AG04450 (cell line): ENCODE data around the gene LRRC10B. TPM values are rescaled to one million over a fixed set of nuclear protein-coding genes. Genes with fewer than 3 reads are reported as not detected.
A peak's percentile ranks its signal among the peaks of the same experiment; 100 is the strongest.

Experiments used
- CTCF ChIA-PET: fragments of 300-600, 350-600 bp; formaldehyde crosslinking; extraction: SDS; loops from one replicate; lab custom pipeline; 2022; ENCODE audit warnings: antibody characterized with exemption, inconsistent platforms; lab: Charles Lee
- POLR2A ChIA-PET: fragments of 350-600 bp; formaldehyde crosslinking; extraction: SDS; loops from one replicate; lab custom pipeline; 2021; ENCODE audit warnings: antibody characterized with exemption, inconsistent platforms; lab: Yijun Ruan, JAX
- DNase-seq: peaks from one replicate; pipeline ENCODE4 v3.0.0-alpha.2; 2011; ENCODE audit warnings: low read depth, low spot score
- H3K27ac ChIP-seq: one replicate; pipeline ENCODE4 v1.5.1; 2012; ENCODE audit warnings: low read depth, low read length, control low read depth
- H3K27me3 ChIP-seq: one replicate; pipeline ENCODE4 v1.6.0; 2012; ENCODE audit warnings: low read length; ENCODE audit not compliant: control insufficient read depth, insufficient read depth
- H3K4me3 ChIP-seq: 2 replicates; pipeline ENCODE4 v1.5.1; 2011; ENCODE audit warnings: mild to moderate bottlenecking, low read depth, low read length, control low read depth
- H3K9me3 ChIP-seq: 2 replicates; pipeline ENCODE4 v1.5.1; 2012; ENCODE audit warnings: low read length; ENCODE audit not compliant: control insufficient read depth, insufficient read depth
- polyA plus RNA-seq: library from polyadenylated mRNA; depleted of rRNA; stranded (reverse); fragments of >200 nt; gene quantifications from 2 replicates; pipeline ENCODE4 v1.2.3, GENCODE V29; 2011
- TF ChIP-seq, protein P1 (sequence below): IDR thresholded peaks from 2 replicates; pipeline ENCODE4 v1.5.1; 2011; ENCODE audit warnings: low read depth, low read length, control low read depth, inconsistent platforms

LRRC10B gene
- polyA plus RNA-seq, 1 experiment = not detected

DNA sequence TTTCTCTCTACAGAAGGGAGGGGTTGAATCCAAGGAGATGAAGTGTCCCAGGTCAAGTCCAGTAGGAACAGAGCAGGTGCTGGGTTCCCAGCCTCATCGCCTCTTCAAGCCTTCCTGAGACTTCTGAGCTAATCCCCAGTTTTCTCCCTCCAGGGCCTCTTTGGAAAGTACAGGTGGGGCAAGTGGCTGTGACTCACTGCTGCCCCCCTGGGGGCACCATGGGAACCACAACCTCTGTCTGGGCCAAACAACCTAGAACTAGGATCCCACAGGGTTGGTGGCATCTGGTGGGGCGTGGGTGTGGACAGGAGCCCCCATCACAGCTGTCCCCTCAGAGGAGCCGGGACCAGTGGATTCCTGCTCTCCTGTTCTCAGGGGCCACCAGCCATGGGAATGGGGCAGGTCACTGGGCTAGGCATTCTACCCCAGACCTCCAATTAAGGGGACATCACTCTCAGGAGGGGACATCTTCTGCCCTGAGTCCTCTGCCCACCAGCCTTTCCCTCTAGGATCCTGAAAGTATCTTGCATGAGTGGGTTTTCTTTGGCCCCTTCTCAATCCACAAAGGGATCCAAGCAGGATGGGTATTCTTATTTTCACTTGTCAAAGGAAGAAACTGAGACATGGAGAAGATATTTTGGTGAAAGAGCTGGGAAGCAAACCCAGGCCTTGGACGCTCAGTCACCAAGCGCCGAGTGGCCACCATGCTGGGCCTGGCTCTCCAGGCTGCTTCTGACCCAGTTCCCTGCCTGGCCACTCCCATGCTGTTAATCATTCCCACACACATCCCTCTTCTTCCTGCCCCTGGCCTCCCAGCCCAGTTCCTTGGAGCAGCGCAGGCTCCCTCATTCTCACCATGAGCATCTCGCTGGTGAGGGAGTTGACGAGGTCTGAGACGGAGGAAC lies 23.8 kb downstream of the LRRC10B start:
- POLR2A ChIA-PET = no interaction called here

DNA sequence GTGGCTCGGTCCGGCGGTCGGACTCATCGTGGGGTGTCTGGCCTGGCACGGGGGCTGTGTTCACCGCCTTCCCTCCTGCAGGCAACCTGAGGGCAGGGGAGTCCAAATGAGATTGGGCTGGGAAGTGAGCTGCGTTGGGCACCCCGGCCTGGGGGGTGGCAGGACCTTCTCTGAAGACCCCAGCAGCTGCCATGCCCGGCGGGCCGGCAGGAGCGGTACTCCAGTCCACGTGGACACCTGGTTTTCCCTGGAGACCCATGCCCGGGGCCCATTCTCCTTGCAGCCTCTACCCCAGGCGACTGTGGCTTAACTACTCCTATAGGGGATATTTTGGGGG lies 24.5 kb downstream of the LRRC10B start:
- Histone ChIP-seq H3K9me3 (no peaks in the 10 kb centered on the region; the same call in 1 of the 2 replicates), H3K27ac (no peak overlapping the region), H3K27me3 (peaks cover 75% of the 10 kb centered on the region), H3K4me3 (no peak overlapping the region)
- no peak for DNase-seq
- POLR2A ChIA-PET = no interaction called here
- TF ChIP-seq, protein P1, sequence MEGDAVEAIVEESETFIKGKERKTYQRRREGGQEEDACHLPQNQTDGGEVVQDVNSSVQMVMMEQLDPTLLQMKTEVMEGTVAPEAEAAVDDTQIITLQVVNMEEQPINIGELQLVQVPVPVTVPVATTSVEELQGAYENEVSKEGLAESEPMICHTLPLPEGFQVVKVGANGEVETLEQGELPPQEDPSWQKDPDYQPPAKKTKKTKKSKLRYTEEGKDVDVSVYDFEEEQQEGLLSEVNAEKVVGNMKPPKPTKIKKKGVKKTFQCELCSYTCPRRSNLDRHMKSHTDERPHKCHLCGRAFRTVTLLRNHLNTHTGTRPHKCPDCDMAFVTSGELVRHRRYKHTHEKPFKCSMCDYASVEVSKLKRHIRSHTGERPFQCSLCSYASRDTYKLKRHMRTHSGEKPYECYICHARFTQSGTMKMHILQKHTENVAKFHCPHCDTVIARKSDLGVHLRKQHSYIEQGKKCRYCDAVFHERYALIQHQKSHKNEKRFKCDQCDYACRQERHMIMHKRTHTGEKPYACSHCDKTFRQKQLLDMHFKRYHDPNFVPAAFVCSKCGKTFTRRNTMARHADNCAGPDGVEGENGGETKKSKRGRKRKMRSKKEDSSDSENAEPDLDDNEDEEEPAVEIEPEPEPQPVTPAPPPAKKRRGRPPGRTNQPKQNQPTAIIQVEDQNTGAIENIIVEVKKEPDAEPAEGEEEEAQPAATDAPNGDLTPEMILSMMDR = no peak
- CTCF ChIA-PET = interaction anchor here (0.6 to 1.5 kb wide), 3 partner anchors 12 to 95 kb away, joined by 3 to 11 read pairs (median 3); no protein-coding TSS in a partner anchor

More for the DNA sequence above, 23.8 kb downstream of the LRRC10B start:
- TF ChIP-seq, protein P1 = peak; percentile 77
- CTCF ChIA-PET = interaction anchor here (0.6 to 1.6 kb wide), 12 partner anchors 12 to 156 kb away, joined by 3 to 11 read pairs (median 5); a partner anchor contains a TSS
- Histone ChIP-seq H3K4me3 (no peak overlapping the region), H3K27me3 (peaks cover 80% of the 10 kb centered on the region), H3K9me3 (no peaks in the 10 kb centered on the region; the same call in 1 of the 2 replicates), H3K27ac (no peak overlapping the region)
- no peak for DNase-seq

DNA sequence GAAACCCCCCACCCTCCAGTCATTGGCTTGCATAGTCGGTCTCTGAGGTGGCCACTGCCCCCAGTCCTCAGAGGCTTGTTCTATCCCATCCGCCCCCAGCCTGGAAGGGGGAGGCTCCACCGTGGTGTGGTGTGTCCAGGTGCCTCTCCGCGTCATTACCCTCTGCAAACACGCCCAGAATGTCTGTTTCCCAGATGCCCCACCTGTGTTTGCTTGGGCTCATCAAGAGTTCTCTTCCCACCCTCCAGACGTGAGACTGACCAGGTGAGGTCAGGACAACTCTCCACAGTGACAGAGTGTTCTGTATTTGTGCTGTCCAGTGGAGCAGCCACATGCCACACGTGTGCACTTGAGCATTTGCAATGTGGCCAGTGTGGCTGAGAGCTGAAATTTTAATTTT lies 24.9 kb downstream of the LRRC10B start:
- H3K9me3 ChIP-seq = no peaks in the 10 kb centered on the region; the same call in 1 of the 2 replicates
- CTCF ChIA-PET = interaction anchor here (0.9 to 1.3 kb wide), 2 partner anchors 55 to 83 kb away, joined by 3 read pairs; no protein-coding TSS in a partner anchor
- no peak overlapping the region for H3K4me3 ChIP-seq
- TF ChIP-seq, protein P1 = no peak
- DNase-seq = no peak
- H3K27ac ChIP-seq = no peak overlapping the region
- POLR2A ChIA-PET = no interaction called here
- peaks cover 72% of the 10 kb centered on the region for H3K27me3 ChIP-seq

DNA sequence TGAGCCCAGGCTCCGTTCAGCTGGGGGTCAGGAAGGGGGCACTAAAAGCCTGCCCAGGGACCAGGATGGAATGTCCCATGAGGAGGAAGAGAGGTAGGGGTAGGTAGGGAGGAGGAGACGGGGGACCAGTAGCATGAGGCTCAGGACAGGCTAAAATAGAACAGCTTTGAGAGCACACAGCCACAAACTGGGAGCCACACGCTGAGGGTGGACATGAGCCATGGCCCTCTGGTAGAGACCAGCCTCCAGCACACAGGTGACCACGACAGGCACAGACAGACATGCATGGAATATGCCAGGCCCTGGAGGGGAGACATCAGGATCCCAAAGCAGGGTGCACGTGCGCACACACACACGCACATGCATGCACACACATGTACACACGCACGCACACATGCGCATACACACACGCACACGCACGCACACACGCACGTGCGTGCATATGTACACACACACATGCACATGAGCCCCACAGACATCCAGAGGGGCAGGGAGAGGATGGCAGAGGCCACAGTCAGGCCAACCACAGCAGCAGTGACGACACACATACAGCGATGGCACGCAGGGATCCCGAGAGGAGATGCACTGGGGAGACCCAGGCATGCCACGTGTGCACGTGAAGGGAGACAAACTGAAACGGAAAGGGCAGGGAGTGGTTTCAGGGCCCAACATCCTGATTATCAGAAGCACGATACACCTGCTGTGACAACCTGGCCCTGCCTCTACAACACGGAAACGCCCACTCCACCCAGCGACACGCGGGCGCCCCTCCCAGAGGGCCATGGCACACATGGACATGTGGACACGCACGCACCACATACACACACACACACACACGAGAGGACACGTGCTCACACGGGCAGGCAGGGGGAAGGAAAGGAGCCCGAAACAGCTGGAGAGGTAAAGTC lies 25.7 kb downstream of the LRRC10B start:
- no peak overlapping the region for H3K27ac ChIP-seq
- no peaks in the 10 kb centered on the region; the same call in 1 of the 2 replicates for H3K9me3 ChIP-seq
- ChIA-PET POLR2A (no interaction called here), CTCF (interaction anchor here (0.9 to 1.3 kb wide), 2 partner anchors 56 to 82 kb away, joined by 3 read pairs; no protein-coding TSS in a partner anchor)
- peaks cover 71% of the 10 kb centered on the region for H3K27me3 ChIP-seq
- H3K4me3 ChIP-seq = no peak overlapping the region
- DNase-seq = no peak
- TF ChIP-seq, protein P1 = no peak
